HAP-1 (cell line): ENCODE data around the gene LIMCH1.
"Not testable (repeated sequence)": the region's sequence is repeated elsewhere in the genome, so short reads cannot be mapped to it uniquely, and the experiment has no call there.

Experiments
- DNase-seq, 2 experiments: peaks; one replicate each; pipeline ENCODE4 v3.0.0-alpha.2; 2016 to 2020; ENCODE audit warnings: low spot score in 2 of 2
- H3K27me3 ChIP-seq: fragments of 250-450 bp; sonication (Bioruptor Pico); 2 replicates; pipeline ENCODE4 v1.5.1; 2020; ENCODE audit warnings: low read depth, mild to moderate bottlenecking, moderate library complexity
- H3K36me3 ChIP-seq: fragments of 250-450 bp; sonication (Bioruptor Pico); replicated peaks from 2 replicates; pipeline ENCODE4 v1.5.1; 2020; ENCODE audit warnings: mild to moderate bottlenecking
- H3K4me1 ChIP-seq: fragments of 250-450 bp; sonication (Bioruptor Pico); 2 replicates; pipeline ENCODE4 v1.5.1; 2020; ENCODE audit warnings: mild to moderate bottlenecking
- H3K4me3 ChIP-seq: fragments of 250-450 bp; sonication (Bioruptor Pico); 2 replicates; pipeline ENCODE4 v1.5.1; 2020; ENCODE audit warnings: mild to moderate bottlenecking, moderate library complexity
- H3K9me3 ChIP-seq: fragments of 250-450 bp; sonication (Bioruptor Pico); 2 replicates; pipeline ENCODE4 v1.5.1; 2020; ENCODE audit warnings: mild to moderate bottlenecking, moderate library complexity
- in situ Hi-C: fragments of 300-500 bp; cut with MboI; formaldehyde crosslinking; loops from 3 replicates; pipeline ENCODE4 v1.14.3; 2020; ENCODE audit warnings: low sequenced_read_pairs, inconsistent platforms, mixed read lengths

The LIMCH1 gene

GRCh38 chr4:41734371-41734770 lies 196.4 kb downstream of the LIMCH1 start:
- 0 out of 2 replicates have a peak, but pooled peaks cover 2% of the 10 kb centered on the region for H3K9me3 ChIP-seq
- no peak overlapping the region for H3K4me3 ChIP-seq
- H3K27me3 ChIP-seq, result no peaks in the 10 kb centered on the region; the same call in 1 of the 2 replicates
- no peak for DNase-seq
- H3K4me1 ChIP-seq, result no peaks in the 10 kb centered on the region
- H3K36me3 ChIP-seq, result no peaks in the 10 kb centered on the region
- in situ Hi-C loops, result no loop called here

DNA sequence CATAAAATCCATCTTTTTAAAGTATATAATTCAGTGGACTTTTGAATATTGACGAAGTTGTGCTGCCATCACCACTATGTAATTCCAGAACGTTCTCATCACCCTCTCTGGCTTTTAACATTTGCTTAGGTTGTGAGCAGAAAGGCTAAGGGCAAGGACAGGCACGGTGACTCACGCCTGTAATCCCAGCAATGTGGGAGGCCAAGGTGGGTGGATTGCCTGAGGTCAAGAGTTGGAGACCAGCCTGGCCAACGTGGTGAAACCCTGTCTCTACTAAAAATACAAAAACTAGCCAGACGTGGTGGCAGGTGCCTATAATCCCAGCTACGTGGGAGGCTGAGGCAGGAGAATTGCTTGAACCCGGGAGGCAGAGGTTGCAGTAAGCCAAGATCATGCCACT lies 199.5 kb downstream of the LIMCH1 start:
- H3K27me3 ChIP-seq, in situ Hi-C loops, H3K4me3 ChIP-seq, H3K9me3 ChIP-seq, H3K36me3 ChIP-seq, DNase-seq, H3K4me1 ChIP-seq: not testable (repeated sequence)

DNA sequence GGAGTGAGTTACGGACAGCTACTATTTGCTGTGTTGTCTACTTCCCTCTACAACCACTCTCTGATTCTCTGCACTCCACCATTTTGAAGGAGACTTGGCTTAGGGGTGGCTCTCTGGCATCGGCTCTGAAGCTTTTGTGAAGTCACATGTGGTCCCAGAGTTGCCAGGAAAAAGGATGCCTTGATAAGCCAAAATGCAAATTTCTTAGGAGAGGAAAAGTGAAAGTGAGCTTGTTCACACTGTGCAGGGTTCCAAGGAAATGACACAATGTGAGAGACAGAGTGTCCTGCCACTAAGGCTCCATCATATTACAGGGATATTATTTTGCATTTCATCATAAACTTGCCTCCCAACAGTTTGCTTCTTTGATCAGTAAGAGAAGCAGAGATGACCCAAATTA lies 203.4 kb downstream of the LIMCH1 start:
- H3K36me3 ChIP-seq, result no peaks in the 10 kb centered on the region
- H3K27me3 ChIP-seq, result no peaks in the 10 kb centered on the region
- no peak overlapping the region for H3K4me3 ChIP-seq
- in situ Hi-C loops, result no loop called here
- DNase-seq, result no peak
- H3K9me3 ChIP-seq, result peaks cover 6% of the 10 kb centered on the region; the same call in 1 of the 2 replicates
- H3K4me1 ChIP-seq, result no peaks in the 10 kb centered on the region

GRCh38 chr4:41744572-41745291 lies 206.8 kb downstream of the LIMCH1 start:
- Histone ChIP-seq H3K4me1 (peaks cover 7% of the 10 kb centered on the region), H3K9me3 (peaks cover 7% of the 10 kb centered on the region), H3K4me3 (no peak overlapping the region), H3K27me3 (peaks cover 24% of the 10 kb centered on the region), H3K36me3 (no peaks in the 10 kb centered on the region)
- in situ Hi-C loops, result no loop called here
- no peak for DNase-seq

DNA sequence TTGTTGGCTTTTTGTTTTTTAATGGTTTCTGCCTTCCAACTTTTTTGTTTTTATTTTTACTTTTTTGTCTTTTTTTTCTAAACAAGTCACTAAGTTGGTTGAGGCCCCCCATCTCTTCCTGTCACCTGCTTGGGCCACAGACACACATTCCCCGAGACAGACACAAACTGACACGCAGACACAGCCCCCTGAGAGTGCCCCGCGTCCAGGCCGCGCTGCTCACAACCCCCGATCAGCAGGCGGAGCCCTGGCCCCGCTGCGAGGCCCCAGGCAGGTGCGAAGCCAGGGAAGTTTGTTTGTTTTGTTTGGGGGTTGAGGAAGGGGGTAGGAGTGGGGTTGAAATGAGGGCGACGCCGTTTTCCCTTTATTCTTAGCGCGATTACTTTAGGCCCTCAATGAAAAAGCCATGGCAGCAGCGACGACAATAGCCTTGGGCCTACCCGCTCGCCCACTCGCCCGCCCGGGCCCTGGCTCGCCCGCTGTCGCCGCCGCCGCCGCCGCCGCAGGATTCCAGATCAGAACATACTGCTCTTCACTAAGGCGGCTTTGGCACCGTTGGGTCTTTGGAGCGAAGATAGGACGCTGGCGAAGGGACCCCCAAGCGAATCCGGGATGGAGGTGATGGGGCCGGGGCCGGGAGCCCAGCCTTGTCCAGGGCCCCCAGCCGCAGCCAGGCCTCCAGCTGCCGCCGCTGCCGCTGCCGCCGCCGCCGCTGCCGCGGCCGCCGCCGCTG lies 207.5 kb downstream of the LIMCH1 start:
- no peaks in the 10 kb centered on the region for H3K36me3 ChIP-seq
- H3K4me3 ChIP-seq, result no peak overlapping the region
- in situ Hi-C loops, result no loop called here
- H3K9me3 ChIP-seq, result peaks cover 7% of the 10 kb centered on the region
- DNase-seq, result no peak
- peaks cover 7% of the 10 kb centered on the region for H3K4me1 ChIP-seq
- peaks cover 31% of the 10 kb centered on the region for H3K27me3 ChIP-seq

DNA sequence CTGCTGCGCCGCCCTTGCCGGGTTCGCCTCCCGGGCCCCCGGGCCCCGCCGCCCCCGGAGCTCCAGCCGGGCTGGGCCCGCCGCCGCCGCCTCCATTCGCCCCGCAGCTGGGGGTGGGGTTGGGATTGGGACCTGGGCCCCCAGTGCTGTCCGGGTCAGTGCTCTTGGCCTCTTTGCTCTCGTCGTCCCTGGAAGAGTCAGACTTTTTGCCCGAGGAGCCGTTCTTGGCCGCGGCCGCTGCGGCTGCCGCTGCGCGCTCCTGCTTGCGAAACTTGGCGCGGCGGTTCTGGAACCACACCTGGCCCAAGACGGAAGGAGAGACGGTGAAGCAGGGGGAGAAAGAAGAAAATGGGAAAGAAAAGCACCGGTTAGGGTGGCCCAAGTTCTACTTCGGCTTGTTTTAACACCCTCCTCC lies 208.1 kb downstream of the LIMCH1 start:
- in situ Hi-C loops, result no loop called here
- Histone ChIP-seq H3K4me3 (no peak overlapping the region), H3K9me3 (peaks cover 7% of the 10 kb centered on the region), H3K4me1 (peaks cover 7% of the 10 kb centered on the region), H3K27me3 (peaks cover 37% of the 10 kb centered on the region), H3K36me3 (no peaks in the 10 kb centered on the region)
- no peak for DNase-seq

- no peaks in the 10 kb centered on the region for H3K36me3 ChIP-seq
- peaks cover 7% of the 10 kb centered on the region for H3K4me1 ChIP-seq
- peaks cover 39% of the 10 kb centered on the region for H3K27me3 ChIP-seq
- in situ Hi-C loops, result no loop called here
- no peak for DNase-seq
- peaks cover 7% of the 10 kb centered on the region for H3K9me3 ChIP-seq
- H3K4me3 ChIP-seq, result no peak overlapping the region
Measured at GRCh38 chr4:41746440-41747229, 208.7 kb downstream of the LIMCH1 start.

DNA sequence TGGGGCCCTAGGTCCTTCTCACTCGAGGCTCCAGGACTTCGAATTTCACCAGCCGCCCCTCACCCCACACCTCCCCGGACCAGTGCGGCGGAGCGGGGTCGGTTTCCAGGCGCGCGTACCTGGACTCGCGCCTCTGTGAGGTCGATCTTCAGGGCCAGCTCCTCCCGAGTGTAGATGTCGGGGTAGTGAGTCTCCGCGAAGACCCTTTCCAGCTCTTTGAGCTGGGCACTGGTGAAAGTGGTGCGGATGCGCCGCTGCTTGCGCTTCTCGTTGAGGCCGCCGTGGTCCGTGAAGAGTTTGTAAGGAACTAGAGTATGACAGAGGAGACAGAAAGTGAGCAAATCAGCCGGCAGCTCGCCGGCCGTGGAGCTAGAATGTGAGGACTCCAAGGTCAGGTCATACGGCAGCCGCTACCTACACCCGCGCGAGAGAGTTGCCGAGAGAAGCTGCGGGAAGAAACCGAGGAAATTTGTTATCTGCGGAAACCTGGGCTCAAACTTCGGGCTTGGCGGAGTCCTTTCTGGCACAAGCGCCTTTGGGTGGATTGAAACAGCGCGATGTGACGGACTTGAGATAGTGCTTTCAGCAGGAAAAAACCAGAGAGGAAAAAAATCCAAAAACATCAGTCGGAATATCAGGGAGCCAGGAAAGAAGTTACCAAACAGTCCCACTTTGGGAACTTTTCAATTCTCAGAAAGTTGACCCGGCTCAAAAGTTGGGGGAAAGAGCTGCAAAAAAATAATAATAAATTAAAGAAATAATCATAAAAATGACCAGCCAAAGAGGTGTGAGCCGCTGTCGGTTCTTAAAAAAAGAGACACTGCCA lies 209.5 kb downstream of the LIMCH1 start:
- Histone ChIP-seq H3K27me3 (peaks cover 45% of the 10 kb centered on the region), H3K4me3 (no peak overlapping the region), H3K36me3 (no peaks in the 10 kb centered on the region), H3K4me1 (peaks cover 7% of the 10 kb centered on the region), H3K9me3 (peaks cover 7% of the 10 kb centered on the region)
- DNase-seq, result no peak
- in situ Hi-C loops, result no loop called here

GRCh38 chr4:41748074-41748570 lies 210.2 kb downstream of the LIMCH1 start:
- DNase-seq, result no peak
- Histone ChIP-seq H3K4me3 (no peak overlapping the region), H3K27me3 (peaks cover 52% of the 10 kb centered on the region), H3K36me3 (no peaks in the 10 kb centered on the region), H3K9me3 (peaks cover 7% of the 10 kb centered on the region), H3K4me1 (peaks cover 7% of the 10 kb centered on the region)
- in situ Hi-C loops, result no loop called here

- H3K36me3 ChIP-seq, result no peaks in the 10 kb centered on the region
- peak; percentile 58 to 78 for DNase-seq
- peaks cover 7% of the 10 kb centered on the region for H3K4me1 ChIP-seq
- H3K9me3 ChIP-seq, result peaks cover 7% of the 10 kb centered on the region
- in situ Hi-C loops, result no loop called here
- H3K4me3 ChIP-seq, result no peak within 1 kb of the TSS
- peaks cover 56% of the 10 kb centered on the region for H3K27me3 ChIP-seq
Measured at GRCh38 chr4:41748571-41749475, 210.9 kb downstream of the LIMCH1 start, which contains the start of gene PHOX2B. Gene PHOX2B, minus strand, starts transcription at chr4:41748725. Its CDS starts 115 bp downstream, at chr4:41748610.

GRCh38 chr4:41749631-41750039 lies 211.7 kb downstream of the LIMCH1 start:
- DNase-seq, result no peak
- H3K9me3 ChIP-seq, result peaks cover 3% of the 10 kb centered on the region
- in situ Hi-C loops, result no loop called here
- peaks cover 59% of the 10 kb centered on the region for H3K27me3 ChIP-seq
- no peak overlapping the region for H3K4me3 ChIP-seq
- no peaks in the 10 kb centered on the region for H3K36me3 ChIP-seq
- peaks cover 7% of the 10 kb centered on the region for H3K4me1 ChIP-seq
